Activated CD8-positive, alpha-beta memory T cell treated with anti-CD3 and anti-CD28 coated beads, Interleukin-2, amount 10 ng/mL, durations not matched to agents 7 days and 5 days (primary cell): Measurements from ENCODE around the gene TLCD2. TPM values are rescaled to one million over a fixed set of nuclear protein-coding genes. Genes with fewer than 3 reads are reported as not detected.

Experiments
- ATAC-seq: fragments of 150-1000 bp; cut with Tn5 transposase; one replicate; pipeline ENCODE4 v1.10.0; 2021; ENCODE audit warnings: moderate library complexity
- CTCF ChIA-PET: fragments of 350-600 bp; sonication (Branson Sonifier 250); formaldehyde crosslinking; loops from one replicate; lab custom pipeline; 2021; ENCODE audit warnings: antibody characterized with exemption; lab: Charles Lee
- DNase-seq: peaks from one replicate; pipeline ENCODE4 v3.0.0-alpha.2; 2020
- H3K27ac Mint-ChIP-seq: one replicate; pipeline ENCODE4 v1.8.0; 2021; ENCODE audit warnings: mild to moderate bottlenecking, mixed read lengths
- H3K27me3 Mint-ChIP-seq: one replicate; pipeline ENCODE4 v1.8.0; 2021; ENCODE audit warnings: mixed read lengths
- H3K36me3 Mint-ChIP-seq: one replicate; pipeline ENCODE4 v1.8.0; 2021; ENCODE audit warnings: mild to moderate bottlenecking, mixed read lengths
- H3K4me1 Mint-ChIP-seq: one replicate; pipeline ENCODE4 v1.8.0; 2021; ENCODE audit warnings: mixed read lengths
- H3K4me3 Mint-ChIP-seq: one replicate; pipeline ENCODE4 v1.8.0; 2021; ENCODE audit warnings: mild to moderate bottlenecking, moderate library complexity, mixed read lengths
- H3K9me3 Mint-ChIP-seq: one replicate; pipeline ENCODE4 v1.8.0; 2022; ENCODE audit warnings: low read depth, mixed read lengths
- total RNA-seq, 2 experiments: library from RNA; stranded (reverse); gene quantifications; one replicate each; pipeline ENCODE4 v1.2.3, GENCODE V29; 2021

Gene TLCD2
- under 1 TPM; 0.20 to 0.28 TPM for total RNA-seq

GRCh38 chr17:1709971-1710806, at the start of gene TLCD2:
Gene TLCD2, minus strand, starts transcription at chr17:1710377. Its CDS starts 135 bp downstream, at chr17:1710242.
- DNase-seq: no peak
- peaks cover 10% of the 10 kb centered on the region for H3K4me1 Mint-ChIP-seq

GRCh38 chr17:1759529-1759928, 49.4 kb upstream of the TLCD2 start:
- DNase-seq (no peak), ATAC-seq (no peak)
- CTCF ChIA-PET: no interaction called here
- no peak overlapping the region for H3K27ac Mint-ChIP-seq
- H3K4me3 Mint-ChIP-seq: no peak overlapping the region
- H3K36me3 Mint-ChIP-seq: no peaks in the 10 kb centered on the region
- H3K27me3 Mint-ChIP-seq: no peaks in the 10 kb centered on the region
- H3K9me3 Mint-ChIP-seq: no peaks in the 10 kb centered on the region
- peaks cover 23% of the 10 kb centered on the region for H3K4me1 Mint-ChIP-seq

More at GRCh38 chr17:1709971-1710806, at the start of gene TLCD2:
- CTCF ChIA-PET: interaction anchor here (0.6 kb wide), 1 partner anchor 11 kb away, joined by 3 read pairs; no protein-coding TSS in a partner anchor
- Mint-ChIP-seq H3K27ac (no peak within 1 kb of the TSS), H3K4me3 (peak within 1 kb of the TSS; percentile 21), H3K27me3 (peaks cover 44% of the 10 kb centered on the region), H3K36me3 (no peaks in the 10 kb centered on the region), H3K9me3 (no peaks in the 10 kb centered on the region)
- peak; percentile 50 for ATAC-seq

- no peak for ATAC-seq
- no peak for DNase-seq
- H3K9me3 Mint-ChIP-seq: no peaks in the 10 kb centered on the region
- H3K27ac Mint-ChIP-seq: no peak overlapping the region
- peaks cover 16% of the 10 kb centered on the region for H3K4me1 Mint-ChIP-seq
- no peak overlapping the region for H3K4me3 Mint-ChIP-seq
- CTCF ChIA-PET: no interaction called here
- H3K27me3 Mint-ChIP-seq: no peaks in the 10 kb centered on the region
- no peaks in the 10 kb centered on the region for H3K36me3 Mint-ChIP-seq
These were observed 48.6 kb upstream of the TLCD2 start for GRCh38 chr17:1758807-1759206.

GRCh38 chr17:1755827-1756262, 45.7 kb upstream of the TLCD2 start:
- Mint-ChIP-seq H3K4me3 (no peak overlapping the region), H3K27me3 (no peaks in the 10 kb centered on the region), H3K27ac (no peak overlapping the region), H3K36me3 (no peaks in the 10 kb centered on the region), H3K9me3 (no peaks in the 10 kb centered on the region), H3K4me1 (no peaks in the 10 kb centered on the region)
- DNase-seq (no peak), ATAC-seq (no peak)
- CTCF ChIA-PET: no interaction called here

GRCh38 chr17:1755252-1755826, 45.2 kb upstream of the TLCD2 start:
- DNase-seq: no peak
- H3K4me1 Mint-ChIP-seq: no peaks in the 10 kb centered on the region
- H3K27ac Mint-ChIP-seq: no peak overlapping the region
- H3K4me3 Mint-ChIP-seq: no peak overlapping the region
- H3K27me3 Mint-ChIP-seq: no peaks in the 10 kb centered on the region
- CTCF ChIA-PET: interaction anchor here (0.9 kb wide), 1 partner anchor 10 kb away, joined by 4 read pairs; no protein-coding TSS in a partner anchor
- no peaks in the 10 kb centered on the region for H3K9me3 Mint-ChIP-seq
- H3K36me3 Mint-ChIP-seq: no peaks in the 10 kb centered on the region
- no peak for ATAC-seq

- no peak overlapping the region for H3K27ac Mint-ChIP-seq
- DNase-seq (no peak), ATAC-seq (no peak)
- H3K9me3 Mint-ChIP-seq: no peaks in the 10 kb centered on the region
- no peaks in the 10 kb centered on the region for H3K27me3 Mint-ChIP-seq
- H3K4me3 Mint-ChIP-seq: no peak overlapping the region
- no peaks in the 10 kb centered on the region for H3K4me1 Mint-ChIP-seq
- CTCF ChIA-PET: interaction anchor here (0.9 kb wide), 1 partner anchor 11 kb away, joined by 4 read pairs; no protein-coding TSS in a partner anchor
- no peaks in the 10 kb centered on the region for H3K36me3 Mint-ChIP-seq
These were observed 44.4 kb upstream of the TLCD2 start for GRCh38 chr17:1754430-1755112.

GRCh38 chr17:1753767-1754429, 43.7 kb upstream of the TLCD2 start:
- no peak overlapping the region for H3K4me3 Mint-ChIP-seq
- H3K27me3 Mint-ChIP-seq: no peaks in the 10 kb centered on the region
- H3K27ac Mint-ChIP-seq: no peak overlapping the region
- DNase-seq (no peak), ATAC-seq (no peak)
- H3K36me3 Mint-ChIP-seq: no peaks in the 10 kb centered on the region
- no peaks in the 10 kb centered on the region for H3K9me3 Mint-ChIP-seq
- no peaks in the 10 kb centered on the region for H3K4me1 Mint-ChIP-seq
- CTCF ChIA-PET: interaction anchor here (1.9 kb wide), 1 partner anchor 33 kb away, joined by 5 read pairs; no protein-coding TSS in a partner anchor

GRCh38 chr17:1752425-1753262, 42.5 kb upstream of the TLCD2 start:
- Mint-ChIP-seq H3K4me3 (no peak overlapping the region), H3K4me1 (no peaks in the 10 kb centered on the region), H3K36me3 (no peaks in the 10 kb centered on the region), H3K9me3 (no peaks in the 10 kb centered on the region), H3K27me3 (no peaks in the 10 kb centered on the region), H3K27ac (no peak overlapping the region)
- ATAC-seq: no peak
- CTCF ChIA-PET: interaction anchor here (1.4 to 1.9 kb wide), 2 partner anchors 15 to 31 kb away, joined by 3 to 5 read pairs; no protein-coding TSS in a partner anchor
- DNase-seq: no peak

- DNase-seq (no peak), ATAC-seq (no peak)
- H3K27ac Mint-ChIP-seq: no peak overlapping the region
- no peaks in the 10 kb centered on the region for H3K9me3 Mint-ChIP-seq
- CTCF ChIA-PET: no interaction called here
- no peaks in the 10 kb centered on the region for H3K36me3 Mint-ChIP-seq
- no peaks in the 10 kb centered on the region for H3K27me3 Mint-ChIP-seq
- no peak overlapping the region for H3K4me3 Mint-ChIP-seq
- H3K4me1 Mint-ChIP-seq: no peaks in the 10 kb centered on the region
These were observed 40.5 kb upstream of the TLCD2 start for GRCh38 chr17:1750628-1751027.

GRCh38 chr17:1746975-1747543, 36.9 kb upstream of the TLCD2 start:
- no peaks in the 10 kb centered on the region for H3K4me1 Mint-ChIP-seq
- CTCF ChIA-PET: interaction anchor here (0.8 kb wide), 1 partner anchor 36 kb away, joined by 3 read pairs; no protein-coding TSS in a partner anchor
- no peaks in the 10 kb centered on the region for H3K36me3 Mint-ChIP-seq
- H3K9me3 Mint-ChIP-seq: no peaks in the 10 kb centered on the region
- ATAC-seq (no peak), DNase-seq (no peak)
- H3K4me3 Mint-ChIP-seq: no peak overlapping the region
- no peak overlapping the region for H3K27ac Mint-ChIP-seq
- no peaks in the 10 kb centered on the region for H3K27me3 Mint-ChIP-seq

- CTCF ChIA-PET: no interaction called here
- H3K9me3 Mint-ChIP-seq: no peaks in the 10 kb centered on the region
These were observed 35.4 kb upstream of the TLCD2 start for GRCh38 chr17:1745513-1746020.

More at GRCh38 chr17:1745513-1746020, 35.4 kb upstream of the TLCD2 start:
- no peaks in the 10 kb centered on the region for H3K4me1 Mint-ChIP-seq
- no peaks in the 10 kb centered on the region for H3K27me3 Mint-ChIP-seq
- no peak for ATAC-seq
- H3K27ac Mint-ChIP-seq: no peak overlapping the region
- H3K4me3 Mint-ChIP-seq: no peak overlapping the region
- H3K36me3 Mint-ChIP-seq: no peaks in the 10 kb centered on the region
- no peak for DNase-seq
